AML-193 (cell line): ENCODE data around the gene SRRM3.
A peak's percentile ranks its signal among the peaks of the same experiment; 100 is the strongest.
"Not testable (repeated sequence)": the region's sequence is repeated elsewhere in the genome, so short reads cannot be mapped to it uniquely, and the experiment has no call there.

Experiments used
- DNase-seq, 2 experiments: peaks; one replicate each; lab custom pipeline; 2025; lab: John Stamatoyannopoulos, UW

The SRRM3 gene

GRCh38 chr7:76262683-76263402 is 61.1 kb downstream of the SRRM3 start:
- DNase-seq: peak; percentile 41 to 60

- DNase-seq: no peak
These were observed 63.6 kb downstream of the SRRM3 start for GRCh38 chr7:76265299-76265698.

DNA sequence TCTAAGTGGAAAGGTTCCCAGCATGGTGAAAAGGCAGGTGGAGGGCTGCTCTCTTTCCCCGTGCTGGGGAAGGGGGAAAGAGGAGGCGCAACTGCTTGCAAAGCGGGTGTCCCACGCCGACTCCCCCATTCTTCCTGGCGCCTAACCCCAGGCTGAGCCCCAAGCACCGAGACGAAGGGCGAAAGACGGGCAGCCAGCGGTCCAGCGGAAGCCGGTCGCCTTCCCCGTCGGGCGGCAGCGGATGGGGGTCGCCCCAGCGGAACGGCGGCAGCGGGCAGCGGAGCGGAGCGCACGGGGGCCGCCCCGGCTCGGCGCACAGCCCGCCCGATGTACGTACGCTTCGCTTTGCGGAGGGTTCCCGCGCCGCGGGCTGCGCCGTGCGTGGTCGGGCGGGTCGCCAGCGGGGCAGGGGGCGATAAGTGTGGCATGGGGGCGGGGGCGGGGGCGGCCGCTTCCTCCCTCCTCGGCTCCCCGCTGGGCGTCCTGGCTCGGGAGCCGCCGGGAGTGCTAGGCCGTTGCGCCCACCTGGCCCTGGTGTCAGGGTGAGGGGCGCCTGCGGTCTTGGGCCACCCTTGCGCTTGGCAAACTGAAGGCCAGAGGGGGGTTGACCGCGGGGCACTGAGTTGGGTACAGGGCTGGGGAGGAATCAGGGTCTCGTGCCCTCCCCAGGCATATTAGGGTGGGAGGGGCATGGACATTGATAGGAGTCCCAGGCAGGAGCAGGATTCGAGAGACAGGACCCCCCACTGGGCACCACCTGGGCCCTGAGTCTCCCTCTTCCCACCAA is 65.6 kb downstream of the SRRM3 start:
- no peak for DNase-seq

GRCh38 chr7:76267894-76268183 is 66.1 kb downstream of the SRRM3 start:
- DNase-seq: no peak

DNA sequence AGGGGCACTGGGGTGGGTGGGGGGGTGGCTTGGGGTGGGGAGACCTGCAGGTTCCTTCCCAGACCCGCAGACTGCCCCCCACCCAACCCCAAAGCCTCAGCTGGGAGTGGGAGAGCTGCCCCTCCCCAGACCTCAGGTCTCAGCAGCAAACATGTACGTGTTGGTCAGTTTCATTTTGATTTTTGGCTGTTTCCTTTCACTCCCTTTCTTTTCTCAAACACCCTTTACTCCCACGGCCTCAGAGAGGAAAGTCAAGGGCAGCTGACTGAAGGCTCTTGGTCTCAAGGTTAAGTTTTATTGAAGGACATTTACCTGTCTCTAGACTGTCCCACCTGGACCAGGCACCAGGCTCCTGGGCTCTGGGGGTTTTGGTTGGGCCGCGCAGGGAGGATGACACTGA is 66.7 kb downstream of the SRRM3 start:
- DNase-seq: no peak

DNA sequence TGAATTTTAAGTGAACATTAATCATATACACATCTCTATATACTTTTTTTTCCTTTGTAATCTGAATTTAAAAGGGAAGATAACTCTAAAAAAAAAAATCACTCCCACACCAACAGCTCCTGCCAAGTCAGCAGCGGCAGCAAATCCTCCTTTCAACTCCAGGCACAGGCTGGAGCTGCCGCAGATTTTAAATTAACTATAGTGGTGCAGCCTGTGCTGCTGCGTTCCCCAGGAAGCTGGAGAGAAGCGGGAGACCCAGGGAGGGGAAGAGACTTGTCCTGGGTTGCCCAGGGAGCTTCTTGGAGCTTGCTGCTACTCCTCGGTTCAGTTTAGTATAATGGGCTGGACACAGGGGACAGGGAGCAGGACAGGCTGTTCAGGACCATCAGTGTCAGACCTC is 68.2 kb downstream of the SRRM3 start:
- no peak for DNase-seq

DNA sequence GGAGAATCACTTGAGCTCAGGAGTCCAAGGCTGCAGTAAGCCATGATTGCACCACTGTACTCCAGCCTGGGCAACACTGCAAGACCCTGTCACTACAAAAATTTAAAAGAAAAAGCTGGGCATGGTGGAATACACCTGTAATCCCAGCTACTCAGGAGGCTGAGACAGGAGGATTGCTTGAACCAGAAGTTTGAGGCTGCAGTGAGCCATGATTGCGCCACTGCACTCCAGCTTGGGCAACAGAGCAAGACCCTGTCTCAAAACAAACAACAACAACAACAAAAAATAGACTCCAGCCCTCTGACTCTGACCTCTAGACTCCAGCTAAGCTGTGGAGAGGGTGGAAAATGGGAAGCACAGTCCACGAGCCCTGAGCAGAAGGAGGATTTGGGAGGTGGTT is 69.7 kb downstream of the SRRM3 start:
- not testable (repeated sequence) for DNase-seq

- no peak for DNase-seq
These were observed 70.4 kb downstream of the SRRM3 start for GRCh38 chr7:76272142-76272541.

GRCh38 chr7:76272851-76273497 is 71.3 kb downstream of the SRRM3 start:
- no peak for DNase-seq

GRCh38 chr7:76273503-76273902 is 71.8 kb downstream of the SRRM3 start:
- DNase-seq: no peak

DNA sequence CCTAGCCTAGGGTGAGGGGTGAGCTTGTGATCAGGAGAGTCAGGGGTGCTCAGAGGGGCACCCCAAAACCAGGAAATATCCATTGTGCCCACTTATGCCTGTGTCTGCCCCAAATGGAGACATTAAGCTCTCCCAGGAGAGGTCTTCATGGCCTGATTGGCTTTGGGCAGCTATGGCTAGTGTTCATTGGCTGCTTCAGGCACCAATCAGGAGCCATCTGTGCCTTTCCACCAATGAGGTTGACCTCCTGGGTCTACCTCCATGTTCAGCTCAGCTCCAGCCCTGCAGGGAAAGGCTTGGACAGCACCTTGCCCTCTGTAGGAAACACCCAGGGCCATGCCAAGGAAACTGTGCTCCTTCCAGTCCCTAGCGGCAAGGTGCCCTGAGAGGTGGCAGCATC is 76.8 kb downstream of the SRRM3 start:
- no peak for DNase-seq

GRCh38 chr7:76280408-76280807 is 78.7 kb downstream of the SRRM3 start:
- DNase-seq: no peak

DNA sequence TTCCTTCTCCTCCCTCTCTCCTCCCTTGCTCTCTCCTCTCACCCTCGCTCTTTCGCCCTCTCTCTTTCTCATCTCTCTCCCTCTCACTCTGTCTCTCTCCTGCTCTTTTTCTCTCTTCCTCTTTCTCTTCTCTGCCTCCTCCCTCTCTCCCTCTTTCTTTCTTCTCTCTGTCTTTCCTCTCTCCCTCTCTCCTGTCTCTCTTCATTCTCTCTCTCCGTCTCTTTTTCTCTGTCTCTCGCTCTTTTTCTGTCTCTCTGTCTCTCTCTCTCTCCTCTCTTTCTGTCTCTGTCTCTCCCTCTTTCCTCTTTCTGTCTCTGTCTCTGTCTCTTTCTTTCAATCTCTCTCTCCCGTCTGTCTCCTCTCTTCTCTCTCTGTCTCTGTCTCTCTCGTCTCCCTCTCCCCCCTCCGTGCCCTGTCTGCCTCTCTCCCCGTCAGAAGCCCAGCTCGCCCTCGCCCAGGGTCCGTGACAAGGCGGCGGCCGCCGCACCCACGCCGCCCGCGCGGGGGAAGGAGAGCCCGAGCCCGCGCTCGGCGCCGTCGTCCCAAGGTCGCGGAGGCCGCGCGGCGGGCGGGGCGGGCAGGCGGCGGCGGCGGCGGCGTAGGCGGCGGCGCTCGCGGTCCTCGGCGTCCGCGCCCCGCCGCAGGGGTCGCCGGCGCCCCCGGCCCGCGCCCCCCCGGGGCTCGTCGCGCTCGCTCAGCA is 79.5 kb downstream of the SRRM3 start:
- no peak for DNase-seq

DNA sequence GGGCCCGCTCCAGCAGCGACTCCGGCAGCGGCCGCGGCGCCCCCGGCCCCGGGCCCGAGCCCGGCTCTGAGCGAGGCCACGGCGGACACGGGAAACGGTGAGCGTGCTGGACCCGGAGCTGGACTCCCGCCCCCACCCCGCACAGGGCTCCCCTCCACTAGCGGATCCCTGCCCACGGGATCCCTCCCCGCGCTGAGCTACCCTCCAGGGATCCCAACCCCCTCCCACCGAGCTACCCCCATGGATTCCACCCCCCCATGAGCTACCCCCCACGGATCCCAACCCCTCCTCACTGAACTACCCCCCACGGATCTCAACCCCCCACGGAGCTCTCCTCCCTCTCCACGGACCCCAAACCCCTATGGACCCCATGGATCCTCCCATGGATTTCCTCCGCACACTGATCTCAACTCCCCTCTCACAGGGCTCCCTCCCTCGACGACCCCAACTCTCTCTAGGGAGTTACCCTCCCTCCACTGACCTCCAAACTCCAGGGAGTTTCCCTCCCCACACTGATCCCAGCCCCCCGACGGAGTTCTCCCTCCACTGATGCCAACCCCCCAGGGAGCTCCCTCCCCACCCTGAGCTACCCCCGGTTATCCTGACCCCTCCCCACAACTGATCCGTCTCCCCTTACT is 80.1 kb downstream of the SRRM3 start:
- no peak for DNase-seq

GRCh38 chr7:76282344-76283253 is 80.9 kb downstream of the SRRM3 start:
- no peak for DNase-seq

DNA sequence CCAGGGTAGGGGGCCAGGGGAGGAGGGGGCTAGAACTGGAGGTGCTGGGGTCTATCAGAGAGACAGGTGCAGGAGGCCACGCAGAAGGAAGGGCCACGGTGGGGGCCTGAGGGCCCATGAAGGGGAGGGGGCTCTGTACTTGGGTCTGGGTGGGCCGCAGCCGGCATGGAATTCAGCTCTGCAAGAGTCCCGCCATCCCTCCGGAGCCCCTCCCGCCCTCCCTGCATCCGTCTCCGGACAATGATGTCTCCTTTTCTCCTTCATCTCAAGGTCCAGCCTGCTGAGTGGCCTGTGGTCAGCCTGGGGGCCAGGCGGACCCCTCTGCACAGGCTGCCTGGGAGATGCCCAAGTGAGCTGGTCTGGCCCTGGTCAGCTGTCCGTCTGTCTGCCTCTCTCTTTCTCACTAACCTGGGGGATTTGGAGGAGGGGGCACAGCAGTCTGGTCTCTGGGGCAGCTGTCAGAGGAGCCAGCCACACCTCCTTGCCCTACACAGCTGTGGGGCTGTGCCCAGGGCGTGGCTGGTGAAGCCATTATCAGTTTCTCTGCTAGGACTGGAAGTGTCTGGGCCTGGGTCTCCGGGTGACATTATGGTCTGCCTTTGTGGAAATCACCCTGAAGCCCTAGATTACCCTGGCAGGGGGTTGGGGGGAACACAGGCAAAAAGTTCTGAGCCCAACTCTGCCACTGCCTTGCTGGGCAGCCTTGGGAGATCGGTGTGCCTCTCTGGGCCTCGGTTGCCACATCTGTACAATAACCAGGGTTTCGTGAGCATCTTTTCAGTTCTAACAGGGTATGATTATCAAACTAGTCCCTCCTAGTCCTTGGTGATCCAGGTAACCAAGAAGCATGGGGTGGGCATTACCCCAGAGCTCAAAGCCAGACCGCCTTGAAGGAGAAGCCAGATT is 81.8 kb downstream of the SRRM3 start:
- DNase-seq: no peak

DNA sequence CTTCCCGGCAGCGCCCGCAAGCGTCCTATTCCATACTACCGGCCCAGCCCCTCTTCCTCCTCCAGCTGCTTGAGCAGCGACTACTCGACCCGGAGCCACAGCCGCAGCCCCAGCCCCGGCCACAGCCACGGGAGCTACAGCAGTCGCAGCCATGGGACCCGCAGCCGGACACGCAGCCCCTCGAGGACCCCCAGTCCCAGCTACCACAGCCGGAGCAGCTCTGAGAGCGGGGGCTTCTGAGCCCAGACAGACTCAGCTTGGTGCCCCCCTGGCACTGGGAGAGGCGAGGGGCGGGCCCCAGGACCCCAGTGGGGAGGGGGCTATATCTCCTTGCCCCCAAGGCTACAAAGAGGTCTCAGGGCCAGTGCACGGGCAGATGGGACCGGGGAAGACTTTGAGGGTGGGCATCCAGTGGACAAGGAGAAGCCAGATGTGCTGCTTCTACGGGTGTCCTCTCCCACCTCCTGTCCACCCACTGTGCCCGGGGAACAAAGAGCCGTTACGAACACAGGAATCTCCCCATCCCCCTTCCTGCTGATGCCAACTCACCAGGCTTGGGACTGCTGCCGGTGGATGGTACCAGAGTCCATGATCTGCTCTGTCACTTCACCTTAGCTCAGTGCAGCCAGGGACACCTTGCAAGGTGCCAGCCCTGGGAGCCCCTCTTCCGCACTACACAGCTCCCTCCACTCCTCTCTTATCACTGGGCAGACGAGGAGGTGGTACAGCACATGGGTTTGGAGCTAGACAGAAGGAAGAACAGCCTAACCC is 84.1 kb downstream of the SRRM3 start:
- no peak for DNase-seq

DNA sequence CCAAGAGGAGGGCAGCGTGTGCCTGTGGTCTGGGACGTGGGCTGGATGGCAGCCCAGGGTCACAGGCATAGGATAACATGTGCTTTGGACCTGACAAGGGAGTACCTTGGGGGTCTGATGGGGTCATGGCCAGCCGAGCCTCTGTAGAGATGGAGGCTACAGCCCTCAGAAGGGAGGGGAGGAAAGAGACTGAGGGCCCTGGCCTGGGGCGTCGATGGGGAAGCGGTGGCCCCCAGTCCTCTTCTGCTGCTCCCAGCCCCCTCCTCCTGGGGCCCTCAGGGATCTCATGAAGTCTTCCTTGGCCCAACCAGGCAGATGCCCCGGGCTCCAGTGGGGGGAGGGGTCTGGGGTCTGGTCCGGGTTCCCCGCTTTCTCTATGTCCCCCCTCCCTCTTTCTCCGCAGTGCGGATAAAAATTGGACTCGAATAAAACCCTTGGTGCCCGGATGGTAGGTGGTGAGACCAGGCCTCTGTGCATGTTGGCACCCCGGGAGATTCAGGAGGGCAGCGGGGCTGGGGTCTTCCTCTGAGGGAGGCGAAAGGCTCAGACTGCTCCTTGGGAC is 85.2 kb downstream of the SRRM3 start:
- DNase-seq: no peak

GRCh38 chr7:76290847-76291350 is 89.2 kb downstream of the SRRM3 start:
- DNase-seq: not testable (repeated sequence)
